ENCODE results near the gene FCN1.
"Not testable (repeated sequence)": the region's sequence is repeated elsewhere in the genome, so short reads cannot be mapped to it uniquely, and the experiment has no call there.

FCN1 gene

GRCh38 chr9:134917431-134918373 is at the start of gene FCN1:
TSS of gene FCN1 (minus strand) at chr9:134917912. CDS start at chr9:134917871, 41 bp downstream.
- DNase-seq, result no peak

- no peak for DNase-seq
These were observed 49.2 kb upstream of the FCN1 start for GRCh38 chr9:134966697-134967546.

- no peak for DNase-seq
These were observed 48.6 kb upstream of the FCN1 start for GRCh38 chr9:134966270-134966669.

GRCh38 chr9:134965851-134966250 is 48.1 kb upstream of the FCN1 start:
- DNase-seq, result no peak

- no peak for DNase-seq
These were observed 47.7 kb upstream of the FCN1 start for GRCh38 chr9:134965411-134965810.

GRCh38 chr9:134964271-134965055 is 46.8 kb upstream of the FCN1 start:
- no peak for DNase-seq

- DNase-seq, result no peak
These were observed 45.8 kb upstream of the FCN1 start for GRCh38 chr9:134963546-134963945.

GRCh38 chr9:134962973-134963364 is 45.3 kb upstream of the FCN1 start:
- no peak for DNase-seq

GRCh38 chr9:134962065-134962972 is 44.6 kb upstream of the FCN1 start:
- no peak for DNase-seq

- DNase-seq, result no peak
These were observed 43.8 kb upstream of the FCN1 start for GRCh38 chr9:134961331-134962064.

GRCh38 chr9:134960701-134961181 is 43.0 kb upstream of the FCN1 start:
- DNase-seq, result no peak

GRCh38 chr9:134959971-134960310 is 42.2 kb upstream of the FCN1 start:
- DNase-seq, result no peak

GRCh38 chr9:134959126-134959970 is 41.6 kb upstream of the FCN1 start:
- DNase-seq, result no peak

GRCh38 chr9:134957945-134958227 is 40.2 kb upstream of the FCN1 start:
- DNase-seq, result no peak

GRCh38 chr9:134957165-134957944 is 39.6 kb upstream of the FCN1 start:
- DNase-seq, result no peak

- DNase-seq, result not testable (repeated sequence)
These were observed 38.7 kb upstream of the FCN1 start for GRCh38 chr9:134956387-134956786.

- no peak for DNase-seq
These were observed 38.1 kb upstream of the FCN1 start for GRCh38 chr9:134955801-134956200.

GRCh38 chr9:134955156-134955555 is 37.4 kb upstream of the FCN1 start:
- no peak for DNase-seq

- DNase-seq, result no peak
These were observed 34.3 kb upstream of the FCN1 start for GRCh38 chr9:134951994-134952393.

- DNase-seq, result no peak
These were observed 33.7 kb upstream of the FCN1 start for GRCh38 chr9:134951461-134951860.
